Bone marrow (tissue), 2 donors: ENCODE data around the gene TULP3.
A peak's percentile ranks its signal among the peaks of the same experiment; 100 is the strongest.

Experiments used
- DNase-seq, 2 donors: peaks; one replicate each; lab custom pipeline; 2025; lab: John Stamatoyannopoulos, UW

The TULP3 gene

DNA sequence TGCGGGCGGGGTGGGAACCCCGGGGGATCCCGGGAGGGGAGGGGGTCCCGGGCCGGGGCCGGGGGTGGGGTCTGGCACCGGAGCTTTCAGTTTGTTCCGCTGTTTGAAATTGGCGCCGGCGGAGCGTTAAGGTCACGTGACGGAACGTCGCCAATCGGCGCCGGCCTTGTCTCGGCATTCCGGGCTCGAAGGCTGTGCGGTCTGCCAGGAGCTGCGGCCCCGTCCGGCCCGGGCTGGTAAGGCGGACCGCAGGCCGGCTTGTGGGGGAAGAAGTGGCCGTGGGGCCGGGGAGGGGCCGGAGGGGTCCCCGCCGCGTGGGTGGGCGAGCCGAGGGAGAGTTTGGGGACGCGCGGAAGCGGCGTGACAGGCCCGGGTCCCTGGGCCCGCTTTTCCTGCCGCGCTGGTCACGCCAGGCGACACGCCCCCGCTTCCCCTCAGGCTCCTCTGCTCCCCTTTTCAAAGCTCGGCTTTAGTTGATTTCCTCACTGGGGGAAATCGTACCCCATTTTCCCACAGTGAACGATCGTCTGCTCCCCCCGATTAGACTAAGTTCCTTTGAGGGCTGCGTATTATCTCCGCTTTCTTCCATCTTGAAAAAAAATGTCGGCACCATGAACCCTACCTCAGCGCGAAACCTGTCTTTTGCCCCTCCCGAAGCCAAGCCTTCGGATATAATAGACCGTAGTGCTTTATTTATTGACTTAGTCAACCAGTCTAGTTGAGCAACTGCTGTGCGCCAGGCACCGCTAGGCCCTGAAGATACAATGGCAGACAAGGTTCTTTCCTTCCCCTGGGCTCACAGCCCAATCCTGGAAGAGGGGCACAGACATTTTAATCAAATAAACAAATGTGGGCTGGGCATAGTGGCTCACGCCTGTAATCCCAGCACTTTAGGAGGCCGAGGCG lies 13.4 kb upstream of the TULP3 start, which contains the start of the genes FOXM1 and RHNO1:
Gene FOXM1 (minus strand): TSS at position 128 of the 906 bp plus-strand sequence. CDS start 2,696 bp downstream, outside the sequence.
Gene RHNO1 (plus strand): TSS at position 177 of the 906 bp plus-strand sequence. CDS start 8,144 bp downstream, outside the sequence.
- DNase-seq, result peak; percentile 46 to 80

DNA sequence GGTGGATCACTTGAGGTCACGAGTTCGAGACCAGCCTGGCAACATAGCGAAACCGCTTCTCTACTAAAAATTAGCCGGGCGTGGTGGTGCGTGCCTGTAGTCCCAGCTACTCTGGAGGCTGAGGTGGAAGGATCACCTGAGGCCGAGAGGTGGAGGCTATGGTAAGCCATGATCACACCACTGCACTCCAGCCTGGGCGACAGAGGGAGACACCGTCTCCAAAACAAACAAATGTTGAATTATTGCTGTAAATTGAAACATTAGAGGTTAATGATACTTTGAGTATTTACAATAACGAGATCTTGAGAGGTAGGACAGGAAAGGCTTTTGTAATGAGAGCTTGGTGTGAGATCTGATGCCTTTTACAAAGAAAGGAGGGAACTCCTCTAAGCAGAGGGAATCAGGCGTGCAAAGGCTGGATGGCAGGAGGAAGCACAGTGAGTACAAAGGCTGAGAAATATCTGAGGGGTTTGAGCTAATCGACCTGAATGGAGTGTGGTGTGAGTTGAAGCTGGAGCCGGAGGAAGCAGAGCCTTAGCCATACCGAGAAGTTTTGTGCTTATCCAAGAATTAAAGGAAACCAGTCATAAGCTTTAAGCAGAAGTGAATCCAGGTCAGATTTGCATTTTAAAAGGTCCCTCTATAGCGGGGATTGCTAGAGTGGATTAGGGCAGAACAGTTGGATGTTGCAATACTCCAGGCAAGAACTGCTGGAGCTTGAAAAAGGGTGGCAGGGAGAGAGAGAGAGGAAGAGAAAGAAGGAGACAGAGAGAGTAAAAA lies 12.5 kb upstream of the TULP3 start:
- peak in 1 of 2 donors; percentile 15 for DNase-seq

DNA sequence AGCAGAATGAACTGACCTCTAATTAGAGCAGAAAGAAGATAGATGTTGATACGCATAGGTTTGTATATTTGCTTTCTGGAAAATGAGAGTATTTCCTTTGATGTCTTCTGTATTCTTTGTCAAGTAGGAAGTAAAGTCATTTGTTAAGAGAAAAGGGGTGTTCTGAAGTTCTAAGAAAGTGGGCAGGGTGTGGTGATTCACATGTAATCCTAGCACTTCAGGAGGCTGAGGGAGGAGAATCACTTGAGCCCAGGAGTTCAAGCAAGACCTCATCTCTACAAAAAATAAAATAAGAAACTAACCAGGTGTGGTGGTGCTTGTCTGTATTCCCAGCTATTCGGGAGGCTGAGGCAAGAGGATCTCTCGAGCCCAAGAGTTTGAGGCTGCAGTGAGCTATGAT lies 10.8 kb upstream of the TULP3 start:
- DNase-seq, result no peak

DNA sequence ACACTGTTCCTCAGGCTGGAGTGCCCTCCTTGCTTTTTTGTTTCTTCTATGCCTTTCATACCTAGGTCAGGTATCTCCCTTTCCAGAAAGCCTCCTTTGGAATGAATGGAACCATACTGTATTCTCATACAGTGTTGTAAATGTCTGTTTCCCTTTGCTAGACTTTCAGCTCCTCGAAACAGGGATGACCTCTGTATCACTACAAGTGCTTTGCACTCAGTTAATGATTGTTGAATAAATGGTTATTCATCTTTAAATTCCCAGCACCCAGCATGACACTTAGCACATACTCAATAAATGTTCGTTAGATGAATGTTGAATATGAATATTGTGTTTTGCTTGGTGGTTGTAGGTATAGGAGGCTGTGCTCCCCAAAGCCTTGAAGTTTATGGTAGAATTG lies 5.9 kb upstream of the TULP3 start:
- no peak for DNase-seq

DNA sequence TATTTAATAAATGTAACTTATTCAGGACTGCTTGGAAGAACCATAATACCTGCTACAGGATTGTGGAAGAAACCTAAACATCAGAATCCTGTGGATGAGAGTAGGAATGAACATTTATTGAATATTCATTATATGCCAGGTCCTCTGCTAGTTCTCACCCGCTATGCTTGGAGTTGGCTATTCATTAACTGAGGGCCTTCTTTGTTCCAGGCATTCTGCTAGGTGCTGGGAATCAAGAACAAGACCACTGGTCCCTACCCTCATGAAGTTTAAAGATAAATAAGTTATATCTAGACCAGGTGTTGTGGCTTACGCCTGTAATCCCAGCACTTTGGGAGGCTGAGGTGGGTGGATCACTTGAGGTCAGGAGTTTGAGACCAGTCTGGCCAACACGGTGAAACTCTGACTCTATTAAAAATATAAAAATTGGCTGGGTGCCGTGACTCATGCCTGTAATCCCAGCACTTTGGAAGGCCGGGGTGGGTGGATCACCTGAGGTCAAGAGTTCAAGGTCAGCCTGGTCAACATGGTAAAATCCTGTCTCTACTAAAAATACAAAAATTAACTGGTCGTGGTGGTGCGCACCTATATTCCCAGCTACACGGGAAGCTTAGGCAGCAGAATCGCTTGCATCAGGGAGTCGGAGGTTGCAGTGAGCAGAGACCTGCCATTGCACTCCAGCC lies 3.8 kb upstream of the TULP3 start:
- DNase-seq, result no peak

DNA sequence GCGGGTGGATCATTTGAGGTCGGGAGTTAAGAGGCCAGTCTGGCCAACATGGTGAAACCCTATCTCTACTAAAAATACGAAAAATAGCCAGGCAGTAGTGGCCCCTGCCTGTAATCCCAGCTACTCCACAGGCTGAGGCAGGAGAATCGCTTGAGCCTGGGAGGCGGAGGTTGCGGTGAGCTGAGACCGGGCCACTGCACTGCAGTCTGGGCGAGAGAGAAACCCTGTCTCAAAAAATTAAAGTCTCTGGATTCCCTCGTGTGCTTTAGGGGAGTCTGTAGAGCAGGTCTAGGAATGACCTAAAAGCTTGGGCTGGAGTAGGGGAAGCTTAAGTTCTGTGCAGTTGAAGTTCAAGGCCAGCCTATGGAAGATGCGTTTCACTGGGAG lies 697 bp upstream of the TULP3 start:
- DNase-seq, result no peak

DNA sequence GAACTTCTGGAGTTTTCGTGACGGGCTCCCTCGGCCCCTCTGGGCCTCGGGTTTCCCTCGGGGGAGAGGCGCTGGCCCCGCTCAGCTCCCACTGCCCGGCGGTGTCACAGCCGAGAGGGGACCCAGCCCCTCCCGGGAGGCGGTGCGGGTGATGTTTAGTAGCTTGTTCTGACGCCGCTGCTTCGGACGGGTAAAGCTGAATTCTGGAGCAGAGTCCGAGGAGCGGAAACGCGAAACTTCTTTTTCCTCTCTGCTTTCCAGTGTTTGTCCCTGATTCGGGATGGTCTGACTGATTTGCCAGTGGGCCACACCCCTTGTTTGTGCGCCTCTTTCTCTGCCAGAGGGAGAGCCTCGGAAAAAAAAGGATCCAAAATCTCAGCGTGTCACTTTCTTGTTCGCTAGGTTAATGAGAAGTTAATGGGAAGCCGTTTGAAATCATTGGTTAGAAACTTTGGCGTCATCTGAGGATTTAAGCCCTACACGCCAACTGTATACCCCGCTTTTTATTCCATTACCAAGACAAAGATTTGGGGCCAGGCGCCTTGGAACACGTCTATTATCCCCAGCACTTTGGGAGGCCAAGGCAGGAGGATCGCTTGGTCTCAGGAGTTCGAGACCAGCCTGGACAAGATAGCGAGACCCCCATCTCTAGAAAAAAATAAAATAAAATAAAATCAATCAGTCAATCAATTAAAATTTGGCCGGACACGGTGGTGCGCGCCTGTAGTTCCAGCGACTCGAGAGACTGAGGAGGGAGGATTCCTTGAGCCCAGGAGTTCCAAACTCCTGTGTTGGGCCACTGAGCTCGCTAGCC lies 756 bp downstream of the TULP3 start:
- DNase-seq, result peak in 1 of 2 donors; percentile 68

DNA sequence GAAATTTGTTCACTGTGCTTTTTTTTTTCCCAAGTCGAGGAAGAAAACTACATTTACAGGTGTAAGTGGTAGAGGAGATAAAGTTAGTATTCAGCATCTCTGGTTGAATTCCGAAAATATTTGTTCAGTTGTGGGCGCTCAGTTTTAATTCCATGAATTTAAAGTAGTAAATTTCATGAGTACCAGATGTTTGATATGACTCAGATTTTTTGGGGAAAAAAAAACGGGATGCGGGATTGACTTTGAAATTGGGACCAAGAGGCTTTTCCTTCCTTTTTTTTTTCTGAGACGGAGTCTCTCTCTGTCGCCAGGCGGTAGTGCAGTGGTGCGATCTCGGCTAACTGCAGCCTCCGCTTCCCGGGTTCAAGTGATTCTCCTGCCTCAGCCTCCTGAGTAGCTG lies 1.6 kb downstream of the TULP3 start:
- no peak for DNase-seq

DNA sequence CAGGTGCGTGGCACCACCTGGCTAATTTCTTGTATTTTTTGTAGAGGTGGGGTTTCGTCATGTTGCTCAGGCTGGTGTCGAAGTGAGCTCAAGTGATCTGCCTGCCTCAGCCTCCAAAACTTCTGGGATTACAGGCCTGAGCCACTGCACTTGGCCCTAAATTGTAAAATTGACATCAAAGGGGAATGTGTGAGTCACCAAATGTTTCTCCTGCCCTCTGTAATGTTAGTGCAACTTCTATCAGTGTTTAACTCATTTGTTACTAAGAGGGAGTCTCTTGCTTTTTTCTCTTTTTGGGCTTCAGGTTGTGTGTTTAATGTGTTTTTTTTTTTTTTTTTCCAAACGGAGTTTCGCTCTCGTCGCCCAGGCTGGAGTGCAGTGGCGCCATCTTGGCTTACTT lies 2.3 kb downstream of the TULP3 start:
- DNase-seq, result no peak

DNA sequence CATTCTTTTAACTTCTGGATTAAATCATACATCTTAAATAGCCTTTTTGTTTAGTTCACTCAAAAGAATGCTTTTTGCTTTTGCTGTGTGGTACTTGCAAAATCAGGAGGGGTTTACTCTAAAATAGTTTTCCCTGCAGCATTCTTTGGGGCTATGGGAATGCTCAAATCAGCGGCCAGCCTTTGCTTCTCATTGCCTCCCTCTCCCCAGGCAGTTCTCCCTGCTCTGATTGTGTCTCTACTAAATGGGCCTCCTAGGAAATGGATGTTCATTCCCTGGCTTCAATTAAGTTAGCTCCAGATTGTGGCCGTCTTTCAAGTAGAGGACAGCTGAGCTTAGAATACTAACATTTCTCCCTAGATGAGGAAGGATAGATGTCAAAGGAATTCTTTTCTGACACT lies 4.4 kb downstream of the TULP3 start:
- no peak for DNase-seq

DNA sequence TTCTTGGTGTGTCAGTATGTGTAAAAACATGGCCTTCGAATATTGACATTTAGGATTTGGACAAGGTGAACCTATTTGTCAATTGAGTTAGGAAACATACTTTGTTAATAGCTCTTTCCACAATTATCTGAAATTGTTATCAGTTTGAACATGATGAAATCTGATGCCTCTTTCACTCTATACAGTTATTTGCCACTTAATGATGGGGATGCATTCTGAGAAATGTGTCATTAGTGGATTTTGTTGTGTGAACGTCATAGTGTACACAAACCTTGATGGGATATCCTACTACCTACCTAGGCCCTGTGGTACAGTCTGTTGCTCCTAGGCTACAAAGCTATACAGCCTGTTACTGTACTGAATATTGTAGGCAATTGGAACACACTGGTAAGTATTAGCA lies 4.8 kb downstream of the TULP3 start:
- DNase-seq, result no peak

DNA sequence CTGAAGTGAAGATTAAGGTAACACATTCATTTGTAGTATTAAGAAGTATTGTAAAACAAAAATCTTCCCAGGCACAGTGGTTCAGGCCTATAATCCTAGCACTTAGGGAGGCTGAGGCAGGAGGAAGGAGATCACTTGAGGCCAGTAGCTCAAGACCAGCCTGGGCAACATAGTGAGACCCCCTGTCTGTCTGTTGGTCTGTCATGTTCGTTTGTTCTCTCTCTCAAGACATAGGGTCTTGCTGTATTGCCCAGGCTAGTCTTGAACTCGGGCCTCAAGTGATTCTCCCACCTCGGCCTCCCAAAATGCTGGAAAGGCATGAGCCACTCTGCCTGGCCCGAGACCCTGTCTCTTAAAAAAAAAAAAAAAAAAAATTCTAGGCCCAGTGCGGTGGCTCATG lies 6.7 kb downstream of the TULP3 start:
- DNase-seq, result no peak

DNA sequence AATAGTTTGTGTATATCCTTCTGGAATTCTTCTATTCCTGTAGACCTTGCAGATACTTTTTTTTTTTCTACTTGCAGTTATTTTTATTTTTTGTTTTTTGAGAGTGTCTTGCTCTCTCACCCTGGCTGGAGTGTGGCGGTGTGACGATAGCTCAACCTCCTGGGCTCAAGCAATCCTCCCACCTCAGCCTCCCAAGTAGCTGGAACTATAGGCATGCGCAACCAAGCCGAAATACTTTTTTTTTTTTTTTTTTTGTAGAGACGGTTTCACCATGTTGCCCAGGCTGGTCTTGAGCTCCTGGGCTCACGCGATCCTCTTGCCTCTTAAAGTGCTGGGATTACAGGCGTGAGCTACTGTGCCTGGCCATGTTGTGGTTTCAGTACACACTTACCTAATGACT lies 10.0 kb downstream of the TULP3 start:
- no peak for DNase-seq

DNA sequence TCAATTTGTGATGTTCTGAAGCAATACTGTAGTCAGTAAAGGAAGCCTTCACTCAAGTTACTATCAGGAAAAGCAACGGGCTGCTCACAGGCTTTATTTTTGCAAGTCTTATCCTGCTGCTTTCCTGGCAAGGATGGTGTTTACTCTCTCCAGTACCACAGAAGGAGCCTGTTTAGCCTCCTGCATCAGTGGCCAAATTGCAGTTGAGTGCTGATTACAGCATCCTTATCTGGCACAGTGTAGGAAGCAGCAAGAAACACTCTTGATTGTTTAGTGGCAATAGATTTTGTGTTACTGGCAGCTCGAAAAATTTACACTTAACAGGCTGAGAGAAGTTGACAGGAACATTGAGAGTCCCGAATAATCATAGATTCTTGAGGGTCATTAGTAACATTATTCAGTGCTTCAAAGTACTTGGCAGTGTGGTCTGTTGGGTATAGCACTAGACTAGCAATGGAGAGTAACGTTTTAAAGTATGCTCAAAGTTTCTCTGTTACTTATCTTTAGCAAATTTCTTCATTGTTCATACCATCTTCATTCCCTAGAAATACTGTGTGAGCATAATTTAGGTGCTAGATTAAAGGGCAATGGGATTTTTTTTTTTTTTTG lies 11.7 kb downstream of the TULP3 start:
- no peak for DNase-seq

DNA sequence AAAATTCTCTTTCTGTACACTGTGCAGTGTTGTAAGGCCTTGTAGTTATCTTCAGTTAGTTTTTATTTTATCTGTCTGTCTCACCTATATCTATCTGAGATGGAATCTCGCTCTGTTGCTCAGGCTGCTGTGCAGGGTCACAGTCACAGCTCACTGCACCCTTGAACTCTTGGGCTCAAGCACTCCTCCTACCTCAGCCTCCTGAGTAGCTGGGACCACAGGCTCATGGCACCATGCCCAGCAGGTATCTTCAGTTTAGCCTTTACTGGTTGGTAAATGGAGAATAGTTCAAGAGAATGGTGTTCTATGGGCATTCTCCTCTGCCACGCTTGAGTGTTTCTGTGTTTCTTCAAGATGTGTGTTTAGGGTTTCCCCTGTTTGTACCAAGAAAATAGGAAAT lies 13.6 kb downstream of the TULP3 start:
- DNase-seq, result no peak

DNA sequence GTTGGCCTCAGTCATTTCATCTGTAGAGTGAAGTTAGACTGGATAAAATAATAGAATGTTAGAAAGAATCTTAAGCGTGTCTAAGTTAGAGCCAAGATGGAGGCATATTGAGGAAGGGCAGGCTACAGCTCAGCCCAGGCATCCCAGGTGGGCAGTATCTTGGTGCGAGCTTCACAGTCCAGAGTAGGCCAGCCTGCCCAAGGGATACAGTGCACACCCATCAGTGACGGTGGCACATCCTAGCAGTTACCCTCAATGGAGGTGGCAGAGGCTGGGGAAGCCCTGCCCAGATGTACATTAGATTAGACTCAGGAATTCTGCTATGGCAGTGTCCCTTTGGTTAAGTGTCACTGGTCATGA lies 21.5 kb downstream of the TULP3 start:
- no peak for DNase-seq

DNA sequence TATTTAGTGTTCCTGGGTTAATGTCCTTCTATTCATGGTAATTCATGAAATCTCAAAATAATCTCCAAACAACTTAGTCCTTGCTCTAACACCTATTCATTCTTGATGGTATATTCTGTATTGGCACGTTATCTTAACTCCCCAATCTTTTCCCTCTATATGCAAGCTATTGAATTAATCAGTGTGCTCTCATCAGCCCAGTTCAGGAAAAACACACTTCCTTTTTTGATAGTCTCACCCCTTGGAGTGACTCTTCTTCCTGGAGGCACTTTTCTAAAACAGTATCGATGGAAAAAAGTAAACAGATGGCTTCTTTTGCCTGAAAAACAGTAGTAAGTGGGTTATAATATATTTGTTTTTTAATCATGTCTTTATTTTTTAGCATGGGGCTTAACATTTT lies 28.6 kb downstream of the TULP3 start:
- no peak for DNase-seq

DNA sequence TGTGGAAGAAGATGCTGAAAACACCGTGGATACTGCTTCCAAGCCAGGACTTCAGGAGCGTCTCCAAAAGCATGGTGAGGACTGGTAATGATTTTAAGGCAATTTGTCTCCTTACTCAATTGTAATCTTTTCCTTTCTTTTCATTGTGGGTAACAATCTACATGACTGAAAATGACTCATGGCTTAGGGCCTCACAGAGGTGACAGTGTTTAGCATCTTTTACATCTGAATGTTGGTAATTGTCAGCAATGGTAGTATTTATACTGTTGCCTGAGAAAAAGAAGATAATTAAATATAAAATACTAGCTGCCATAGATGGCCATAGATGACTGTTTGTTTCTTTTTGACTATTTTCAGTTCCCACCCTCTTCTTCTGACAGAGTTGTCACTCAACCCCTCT lies 31.6 kb downstream of the TULP3 start:
- no peak for DNase-seq

DNA sequence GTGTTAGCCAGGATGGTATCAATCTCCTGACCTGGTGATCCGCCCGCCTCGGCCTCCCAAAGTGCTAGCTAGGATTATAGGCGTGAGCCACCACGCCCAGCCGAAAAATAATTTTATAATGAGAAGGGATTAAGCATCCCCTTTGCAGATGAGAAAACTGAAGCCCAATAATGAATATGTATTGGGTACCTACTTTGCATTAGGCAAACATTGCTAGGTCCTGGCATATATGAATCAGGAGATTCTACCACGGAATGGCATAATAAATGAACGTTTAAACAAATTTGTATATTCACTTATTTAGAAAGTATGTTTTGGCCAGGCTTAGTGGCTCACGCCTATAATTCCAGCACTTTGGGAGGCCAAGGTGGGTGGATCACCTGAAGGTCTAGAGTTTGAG lies 32.4 kb downstream of the TULP3 start:
- DNase-seq, result no peak

DNA sequence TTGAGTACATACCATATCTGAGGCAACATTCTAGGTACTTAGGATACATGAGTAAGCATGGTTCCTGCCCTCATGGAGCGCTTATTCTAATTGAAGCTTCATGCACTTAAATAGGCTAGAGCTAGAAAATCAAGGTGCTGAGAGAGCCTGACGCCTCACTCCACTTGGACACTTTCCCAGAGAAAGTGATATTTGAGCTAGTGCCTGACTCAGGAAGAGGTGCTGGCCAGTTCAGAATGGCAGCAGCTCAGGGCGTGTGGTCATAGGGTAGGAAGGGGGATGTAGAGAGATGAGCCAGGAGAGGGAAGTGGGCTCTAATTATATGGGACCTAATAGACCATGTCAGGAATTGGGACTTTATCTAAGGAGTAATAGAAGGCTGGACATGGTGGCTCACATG lies 33.3 kb downstream of the TULP3 start:
- no peak for DNase-seq

DNA sequence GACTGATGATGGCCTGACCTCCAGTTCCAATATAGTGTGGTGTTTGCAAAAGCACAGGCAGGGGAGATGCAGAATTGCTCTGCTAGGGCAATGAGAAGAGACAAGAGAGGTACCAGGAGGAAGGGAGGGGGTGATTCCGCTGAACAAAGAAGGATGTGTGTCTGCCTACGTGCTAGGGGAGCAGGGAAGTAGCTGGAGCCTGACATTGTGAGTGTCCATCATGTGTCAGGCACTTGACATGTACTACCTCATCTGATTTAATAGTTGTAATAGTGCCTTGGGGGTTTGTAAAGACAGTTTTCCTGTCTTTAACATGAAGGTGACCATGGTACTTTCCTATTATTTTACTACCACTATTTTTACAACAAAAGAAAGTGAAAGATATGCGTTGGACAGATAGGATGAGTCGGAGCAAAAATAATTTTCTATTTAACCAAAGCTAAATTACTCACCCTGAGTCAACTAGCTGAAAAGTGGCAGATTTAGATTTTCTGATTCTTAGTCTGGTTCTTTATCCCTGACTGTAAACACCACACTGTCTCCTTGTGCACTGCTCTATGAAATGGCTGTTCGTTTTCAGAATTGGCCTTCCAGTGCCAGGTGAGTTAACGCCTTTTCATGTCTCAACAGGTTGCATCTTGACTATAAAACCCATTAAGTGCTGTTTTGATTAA lies 34.8 kb downstream of the TULP3 start:
- DNase-seq, result no peak
